SK-N-SH (cell line): ENCODE results near the gene PSD. TPM values are rescaled to one million over a fixed set of nuclear protein-coding genes. Genes with fewer than 3 reads are reported as not detected.

Source experiments
- CTCF ChIA-PET: fragments of 300-600, 350-600 bp; formaldehyde crosslinking; extraction: SDS; loops from one replicate; lab custom pipeline; 2021; lab: Yijun Ruan, JAX
- POLR2A ChIA-PET: fragments of 350-600 bp; sonication (Branson Sonifier 250); formaldehyde crosslinking; extraction: SDS; loops from one replicate; lab custom pipeline; 2020; ENCODE audit warnings: antibody characterized with exemption, inconsistent platforms; lab: Yijun Ruan, JAX
- DNase-seq: peaks from one replicate; pipeline ENCODE4 v3.0.0; 2012
- H2AFZ ChIP-seq: fragments of 200-600 bp; sonication (generic); 2 replicates; pipeline ENCODE4 v1.8.1; 2016; ENCODE audit warnings: antibody characterized with exemption, mild to moderate bottlenecking, low read depth
- H3F3A ChIP-seq: fragments of 200-600 bp; sonication (generic); replicated peaks from 2 replicates; pipeline ENCODE3; 2016; ENCODE audit warnings: antibody characterized with exemption, mild to moderate bottlenecking; ENCODE audit not compliant: insufficient read depth
- H3K27ac ChIP-seq, 2 experiments: fragments of 200-500 bp in 1 of 2; fragments of 200-600 bp in 1 of 2; sonication (Bioruptor generic) in 1 of 2; sonication (generic), shearing (Covaris generic) in 1 of 2; 2 replicates each; pipeline versions ENCODE4 v1.5.1 to v1.6.1; 2014 to 2016; ENCODE audit warnings: low read depth in 2 of 2, inconsistent platforms in 1 of 2, low read length in 1 of 2, mild to moderate bottlenecking in 1 of 2, mixed read lengths in 1 of 2
- H3K27me3 ChIP-seq: fragments of 200-600 bp; sonication (generic), shearing (Covaris generic); 2 replicates; pipeline ENCODE4 v1.6.1; 2016; ENCODE audit warnings: mixed run types; ENCODE audit not compliant: insufficient read depth
- H3K36me3 ChIP-seq, 2 experiments: fragments of 200-500 bp in 1 of 2; fragments of 200-600 bp in 1 of 2; sonication (Bioruptor generic) in 1 of 2; sonication (generic) in 1 of 2; replicated peaks in 1 of 2; 2 replicates each; pipeline versions ENCODE3 to v1.5.1; 2014 to 2016; ENCODE audit warnings: low read length in 1 of 2, mild to moderate bottlenecking in 1 of 2; ENCODE audit not compliant: insufficient read depth in 2 of 2, control insufficient read depth in 1 of 2
- H3K4me1 ChIP-seq, 2 experiments: fragments of 200-500 bp in 1 of 2; fragments of 200-600 bp in 1 of 2; sonication (Bioruptor generic) in 1 of 2; sonication (generic), shearing (Covaris generic) in 1 of 2; 2 replicates each; pipeline versions ENCODE4 v1.5.1 to v1.6.1; 2014 to 2016; ENCODE audit warnings: low read depth in 1 of 2, low read length in 1 of 2, mixed run types in 1 of 2; ENCODE audit not compliant: insufficient read depth in 2 of 2, control insufficient read depth in 1 of 2
- H3K4me2 ChIP-seq: fragments of 200-600 bp; sonication (generic), shearing (Covaris generic); 2 replicates; pipeline ENCODE4 v1.6.1; 2017; ENCODE audit warnings: mixed run types
- H3K4me3 ChIP-seq, 2 experiments: fragments of 200-500 bp in 1 of 2; fragments of 200-600 bp in 1 of 2; sonication (Bioruptor generic) in 1 of 2; sonication (generic), shearing (Covaris generic) in 1 of 2; 2 replicates each; pipeline versions ENCODE4 v1.5.1 to v1.8.1; 2014 to 2016; ENCODE audit warnings: low read depth in 2 of 2, inconsistent platforms in 1 of 2, low read length in 1 of 2, mild to moderate bottlenecking in 1 of 2, mixed read lengths in 1 of 2, moderate library complexity in 1 of 2
- H3K79me2 ChIP-seq: fragments of 200-600 bp; sonication (generic); 2 replicates; pipeline ENCODE4 v1.8.1; 2017; ENCODE audit warnings: mild to moderate bottlenecking; ENCODE audit not compliant: insufficient read depth
- H3K9ac ChIP-seq: fragments of 200-600 bp; sonication (generic); 2 replicates; pipeline ENCODE4 v1.6.1; 2017; ENCODE audit warnings: mixed run types
- H3K9me2 ChIP-seq: fragments of 200-600 bp; sonication (generic); 2 replicates; pipeline ENCODE4 v1.6.1; 2017; ENCODE audit warnings: mixed run types
- H3K9me3 ChIP-seq: fragments of 200-600 bp; sonication (generic); 2 replicates; pipeline ENCODE4 v1.6.1; 2017; ENCODE audit warnings: mixed run types, mild to moderate bottlenecking, moderate library complexity
- H4K20me1 ChIP-seq: fragments of 200-600 bp; sonication (generic); 2 replicates; pipeline ENCODE4 v1.6.1; 2017; ENCODE audit warnings: mild to moderate bottlenecking, mixed run types; ENCODE audit not compliant: insufficient read depth
- CHD2 ChIP-seq: fragments of 150-350 bp; IDR thresholded peaks from 2 replicates; pipeline ENCODE4 v1.6.1; 2018; ENCODE audit warnings: low read length; ENCODE audit not compliant: partially characterized antibody
- CTCF ChIP-seq: fragments of 200-600 bp; sonication (generic); IDR thresholded peaks from 2 replicates; pipeline ENCODE4 v1.6.1; 2017; ENCODE audit warnings: antibody characterized with exemption, mild to moderate bottlenecking, moderate library complexity
- EZH2phosphoT487 ChIP-seq: fragments of 200-600 bp; sonication (generic); IDR thresholded peaks from 2 replicates; pipeline ENCODE4 v1.6.1; 2017; ENCODE audit warnings: low read depth, mixed run types, mild to moderate bottlenecking, antibody characterized with exemption, moderate library complexity, borderline replicate concordance
- FOXM1 ChIP-seq: IDR thresholded peaks from 2 replicates; pipeline ENCODE4 v1.4.0; 2012; ENCODE audit warnings: low read depth, mild to moderate bottlenecking
- GABPA ChIP-seq: IDR thresholded peaks from 2 replicates; pipeline ENCODE4 v1.4.0; 2012; ENCODE audit warnings: low read depth, mild to moderate bottlenecking
- GATA2 ChIP-seq: sonication (generic); formaldehyde crosslinking; IDR thresholded peaks from 2 replicates; pipeline ENCODE4 v1.5.0; 2020; ENCODE audit warnings: mild to moderate bottlenecking, missing genetic modification reagents
- IRF3 ChIP-seq: fragments of 150-350 bp; IDR thresholded peaks from 2 replicates; pipeline ENCODE4 v1.6.1; 2016; ENCODE audit warnings: mild to moderate bottlenecking, low read depth, low read length
- JUND ChIP-seq: IDR thresholded peaks from 2 replicates; pipeline ENCODE4 v1.4.0; 2012
- MAX ChIP-seq: IDR thresholded peaks from 2 replicates; pipeline ENCODE4 v1.4.0; 2012; ENCODE audit warnings: low read depth
- MEF2A ChIP-seq: IDR thresholded peaks from 2 replicates; pipeline ENCODE4 v1.4.0; 2012; ENCODE audit warnings: low read depth, borderline replicate concordance
- MXI1 ChIP-seq: IDR thresholded peaks from 2 replicates; pipeline ENCODE4 v1.6.1; 2012; ENCODE audit warnings: mild to moderate bottlenecking, low read depth, low read length, improper control_type of control experiment
- NRF1 ChIP-seq: IDR thresholded peaks from 2 replicates; pipeline ENCODE4 v1.6.1; 2012; ENCODE audit warnings: low read depth, mild to moderate bottlenecking, low read length
- RFX5 ChIP-seq: IDR thresholded peaks from 2 replicates; pipeline ENCODE4 v1.6.1; 2012; ENCODE audit warnings: mild to moderate bottlenecking, improper control_type of control experiment, low read length
- TAF1 ChIP-seq: IDR thresholded peaks from 2 replicates; pipeline ENCODE4 v1.6.1; 2012; ENCODE audit warnings: low read depth, mild to moderate bottlenecking, low read length, moderate library complexity, borderline replicate concordance
- USF2 ChIP-seq: fragments of 150-350 bp; IDR thresholded peaks from 2 replicates; pipeline ENCODE4 v1.6.1; 2017; ENCODE audit warnings: antibody characterized with exemption, low read length, low read depth, borderline replicate concordance
- WGBS: methylation state at CpG from one replicate; pipeline ENCODE4 v1.1.6; 2017; ENCODE audit warnings: low lambda C conversion rate; 5-methylcytosine and 5-hydroxymethylcytosine counted together
- polyA plus RNA-seq, 3 experiments: library from polyadenylated mRNA; depleted of rRNA; stranded (reverse); fragments of >200 nt; gene quantifications; 2 replicates each; pipeline ENCODE4 v1.2.3, GENCODE V29; 2012

Gene PSD
- polyA plus RNA-seq, 1 of the 3 experiments (the other 2 are of a cell fraction), result 0.97 TPM

DNA sequence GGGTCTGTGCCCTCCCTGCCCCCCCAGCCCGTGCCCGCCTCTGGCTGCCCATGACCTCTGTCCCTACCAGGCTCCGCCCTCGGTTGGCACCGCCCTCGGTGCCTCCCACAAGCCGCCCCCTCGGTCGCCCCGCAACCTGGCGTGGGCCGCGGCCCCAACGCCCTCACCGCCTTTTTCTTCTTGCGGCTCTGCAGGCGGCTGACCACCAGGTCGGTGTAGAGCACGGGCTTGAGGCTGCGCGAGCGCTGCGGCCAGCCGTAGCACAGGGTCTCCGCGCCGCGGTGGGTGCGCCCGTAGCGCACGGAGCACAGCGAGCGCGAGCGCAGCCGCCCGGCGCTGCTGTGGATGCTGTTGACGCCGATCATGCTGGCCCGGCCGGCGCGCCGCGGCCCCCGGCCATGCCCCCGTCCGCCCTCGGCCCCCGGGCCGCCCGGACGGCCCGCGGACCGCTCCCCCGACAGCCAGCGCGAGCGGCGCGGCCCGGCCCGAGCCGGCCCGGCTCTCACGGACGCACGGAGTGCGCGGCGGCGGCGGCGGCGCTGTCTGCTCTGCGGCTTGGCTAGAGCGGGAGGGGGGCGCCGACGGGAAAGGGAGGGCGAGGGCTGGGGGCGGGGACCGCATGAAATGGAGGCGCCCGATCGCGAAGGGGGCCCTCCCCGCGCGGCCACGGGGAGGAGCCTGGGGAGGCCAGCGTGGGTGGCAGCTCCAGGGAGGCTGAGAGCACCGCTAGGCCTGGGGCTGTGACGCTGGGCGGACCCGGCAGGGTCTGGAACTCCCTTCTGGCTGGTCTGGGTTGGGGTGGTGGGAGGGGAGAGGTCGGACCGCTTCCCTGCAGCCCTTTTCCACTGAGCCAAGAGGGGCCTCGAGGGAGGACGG, 9.6 kb downstream of the PSD start:
- TF ChIP-seq FOXM1, result no peak
- TF ChIP-seq NRF1, result 0 out of 2 replicates have a peak, but pooled peaks have one; percentile 27
- TF ChIP-seq MXI1, result peak; percentile 35; the same call in 1 of the 2 replicates

GRCh38 chr10:102408131-102408727, 10.4 kb downstream of the PSD start:
- no peak overlapping the region for H3K9ac ChIP-seq
- no peaks in the 10 kb centered on the region for H3K9me3 ChIP-seq
- H3K4me3 ChIP-seq, result peak overlapping the region; percentile 51 to 61; a peak in 3 of 4 replicates
- peak overlapping the region in 1 of 2 experiments; percentile 56; a peak in 1 of 4 replicates for H3K27ac ChIP-seq
- peak overlapping the region; percentile 70; the same call in 1 of the 2 replicates for H3K4me2 ChIP-seq
- no peak for DNase-seq
- WGBS, result 72% methylated on average over 10 of the region's 14 CpGs
- no peaks in the 10 kb centered on the region for H3F3A ChIP-seq
- H3K27me3 ChIP-seq, result no peaks in the 10 kb centered on the region
- ChIA-PET POLR2A (no interaction called here), CTCF (interaction anchor here (0.9 to 16.5 kb wide), 5 partner anchors 9 to 178 kb away, joined by 3 to 359 read pairs (median 29); partner anchors contain the start of genes FBXL15, NFKB2 and PSD)
- TF ChIP-seq MAX (no peak), EZH2phosphoT487 (no peak), TAF1 (no peak), USF2 (no peak), CHD2 (no peak), MEF2A (no peak), RFX5 (no peak), GATA2 (CRISPR knock-in tag) (no peak), IRF3 (no peak), CTCF (no peak), JUND (no peak), FOXM1 (no peak), GABPA (no peak)
- H3K79me2 ChIP-seq, result no peaks in the 10 kb centered on the region
- no peak overlapping the region for H2AFZ ChIP-seq
- no peaks in the 10 kb centered on the region for H3K36me3 ChIP-seq
- H3K9me2 ChIP-seq, result no peaks in the 10 kb centered on the region
- H4K20me1 ChIP-seq, result no peaks in the 10 kb centered on the region
- peaks cover 0 to 27% of the 10 kb centered on the region in 2 experiments; a peak in 2 of 4 replicates for H3K4me1 ChIP-seq

More for the DNA sequence above, 9.6 kb downstream of the PSD start:
- Histone ChIP-seq H2AFZ (no peak overlapping the region), H3K9me2 (no peaks in the 10 kb centered on the region), H3K9ac (no peak overlapping the region), H3K27me3 (no peaks in the 10 kb centered on the region), H4K20me1 (no peaks in the 10 kb centered on the region), H3K9me3 (no peaks in the 10 kb centered on the region), H3K36me3 (no peaks in the 10 kb centered on the region), H3F3A (no peaks in the 10 kb centered on the region), H3K79me2 (no peaks in the 10 kb centered on the region), H3K4me1 (peaks cover 0 to 31% of the 10 kb centered on the region in 2 experiments; a peak in 2 of 4 replicates), H3K4me3 (peak overlapping the region; percentile 51 to 61), H3K27ac (peak overlapping the region in 1 of 2 experiments; percentile 56; a peak in 2 of 4 replicates), H3K4me2 (peak overlapping the region; percentile 70; the same call in 1 of the 2 replicates)
- DNase-seq, result peak; percentile 91
- WGBS, result 14% methylated on average over 13 of the region's 103 CpGs
- ChIA-PET POLR2A (interaction anchor here (0.8 to 1.0 kb wide), 2 partner anchors 8 to 24 kb away, joined by 3 read pairs; partner anchors contain the start of gene CUEDC2), CTCF (interaction anchor here (0.6 to 18.3 kb wide), 5 partner anchors 9 to 179 kb away, joined by 3 to 359 read pairs (median 6); partner anchors contain the start of genes FBXL15, NFKB2 and PSD)
